ENCODE measurements around the gene CFAP119. TPM values are rescaled to one million over a fixed set of nuclear protein-coding genes. Genes with fewer than 3 reads are reported as not detected.

Gene CFAP119
- total and polyA plus RNA-seq, 2 experiments from 2014 or later = 2.2 to 5.2 TPM

- TF ChIP-seq JUNB (IDR thresholded peaks at IDR 0.05; ENCODE audit: unreplicated experiment) (no peak), EZH2 (IDR thresholded peaks at IDR 0.05; ENCODE audit: low read depth, unreplicated experiment) (no peak), POLR2AphosphoS5 (IDR thresholded peaks at IDR 0.05; ENCODE audit: low read depth) (no peak)
These were observed 4.5 kb upstream of the CFAP119 start (continued) for GRCh38 chr16:30766206-30766932.

GRCh38 chr16:30764816-30765465 lies 3.1 kb upstream of the CFAP119 start:
- no peak overlapping the region for H3K27ac Mint-ChIP-seq
- no peak overlapping the region for H3K27ac ChIP-seq (ENCODE audit: low read depth)
- peaks cover 44% of the 10 kb centered on the region for H3K36me3 ChIP-seq (ENCODE audit: insufficient read depth)
- no peaks in the 10 kb centered on the region for H3K27me3 ChIP-seq (ENCODE audit: insufficient read depth)
- 0 out of 2 replicates have a peak, but pooled peaks cover 7% of the 10 kb centered on the region for H3F3A ChIP-seq (replicated peaks; ENCODE audit: low read depth)
- no peak overlapping the region for H3K4me2 ChIP-seq
- DNase-seq (ENCODE audit: low spot score) = no peak
- H3K79me2 ChIP-seq (replicated peaks; ENCODE audit: insufficient read depth) = peaks cover 24% of the 10 kb centered on the region
- H3K4me1 Mint-ChIP-seq = peaks cover 16% of the 10 kb centered on the region
- H3K27me3 Mint-ChIP-seq (ENCODE audit: insufficient read depth, low read depth, poor library complexity) = peaks cover 24% of the 10 kb centered on the region
- no peak overlapping the region; the same call in 2 of the 3 replicates for H3K4me3 Mint-ChIP-seq
- no peaks in the 10 kb centered on the region for H3K9me2 ChIP-seq (ENCODE audit: insufficient read depth)
- no peak overlapping the region for H3K4me3 ChIP-seq
- no peak for ATAC-seq
- H3K9me3 Mint-ChIP-seq = no peaks in the 10 kb centered on the region; the same call in 2 of the 3 replicates
- H3K36me3 Mint-ChIP-seq (ENCODE audit: low read depth) = peaks cover 74% of the 10 kb centered on the region
- TF ChIP-seq CREB1 (CRISPR knock-in tag; IDR thresholded peaks at IDR 0.05; ENCODE audit: low read depth) = no peak
- no peak for TF ChIP-seq POLR2AphosphoS5 (IDR thresholded peaks at IDR 0.05; ENCODE audit: low read depth)
- TF ChIP-seq NANOG (IDR thresholded peaks at IDR 0.05; ENCODE audit: borderline replicate concordance) = no peak
- no peak for TF ChIP-seq ZNF331 (CRISPR knock-in tag; IDR thresholded peaks at IDR 0.05; ENCODE audit: low read depth)
- no peak for TF ChIP-seq EZH2phosphoT487 (IDR thresholded peaks at IDR 0.05; ENCODE audit: unreplicated experiment)
- TF ChIP-seq EZH2 (IDR thresholded peaks at IDR 0.05; ENCODE audit: low read depth, unreplicated experiment) = no peak
- peaks cover 32% of the 10 kb centered on the region for H4K20me1 ChIP-seq (replicated peaks; ENCODE audit: insufficient read depth)
- H2AFZ ChIP-seq = no peak overlapping the region
- H3K4me1 ChIP-seq (ENCODE audit: insufficient read depth) = peaks cover 6% of the 10 kb centered on the region; the same call in 1 of the 2 replicates

GRCh38 chr16:30764086-30764485 lies 2.2 kb upstream of the CFAP119 start:
- Histone ChIP-seq H3K27ac (ENCODE audit: low read depth) (no peak overlapping the region), H2AFZ (no peak overlapping the region), H3K4me1 (ENCODE audit: insufficient read depth) (peaks cover 6% of the 10 kb centered on the region; the same call in 1 of the 2 replicates), H3K79me2 (replicated peaks; ENCODE audit: insufficient read depth) (peaks cover 24% of the 10 kb centered on the region), H3F3A (replicated peaks; ENCODE audit: low read depth) (0 out of 2 replicates have a peak, but pooled peaks cover 7% of the 10 kb centered on the region), H4K20me1 (replicated peaks; ENCODE audit: insufficient read depth) (peaks cover 32% of the 10 kb centered on the region), H3K4me3 (no peak overlapping the region), H3K36me3 (ENCODE audit: insufficient read depth) (peaks cover 44% of the 10 kb centered on the region), H3K27me3 (ENCODE audit: insufficient read depth) (no peaks in the 10 kb centered on the region), H3K9me2 (ENCODE audit: insufficient read depth) (no peaks in the 10 kb centered on the region), H3K4me2 (no peak overlapping the region)
- no peak for ATAC-seq
- Mint-ChIP-seq H3K4me3 (0 out of 3 replicates have a peak overlapping the region, but pooled peaks have one; percentile 95), H3K9me3 (no peaks in the 10 kb centered on the region; the same call in 2 of the 3 replicates), H3K36me3 (ENCODE audit: low read depth) (peaks cover 66% of the 10 kb centered on the region), H3K27ac (no peak overlapping the region), H3K27me3 (ENCODE audit: insufficient read depth, low read depth, poor library complexity) (peaks cover 25% of the 10 kb centered on the region), H3K4me1 (peaks cover 16% of the 10 kb centered on the region)
- no peak for TF ChIP-seq STAT1 (IDR thresholded peaks at IDR 0.05; ENCODE audit: unreplicated experiment)
- TF ChIP-seq EZH2phosphoT487 (IDR thresholded peaks at IDR 0.05; ENCODE audit: unreplicated experiment) = no peak
- TF ChIP-seq REST (IDR thresholded peaks at IDR 0.05; ENCODE audit: unreplicated experiment) = no peak
- TF ChIP-seq JUNB (IDR thresholded peaks at IDR 0.05; ENCODE audit: unreplicated experiment) = no peak
- no peak for DNase-seq (ENCODE audit: low spot score)

Measured in GM23338 (cell line).